NCI-H187 (cell line): ENCODE data around the gene TPM4.

ENCODE experiments used
- DNase-seq, 2 experiments: peaks; one replicate each; lab custom pipeline; 2025; lab: John Stamatoyannopoulos, UW

Gene TPM4

DNA sequence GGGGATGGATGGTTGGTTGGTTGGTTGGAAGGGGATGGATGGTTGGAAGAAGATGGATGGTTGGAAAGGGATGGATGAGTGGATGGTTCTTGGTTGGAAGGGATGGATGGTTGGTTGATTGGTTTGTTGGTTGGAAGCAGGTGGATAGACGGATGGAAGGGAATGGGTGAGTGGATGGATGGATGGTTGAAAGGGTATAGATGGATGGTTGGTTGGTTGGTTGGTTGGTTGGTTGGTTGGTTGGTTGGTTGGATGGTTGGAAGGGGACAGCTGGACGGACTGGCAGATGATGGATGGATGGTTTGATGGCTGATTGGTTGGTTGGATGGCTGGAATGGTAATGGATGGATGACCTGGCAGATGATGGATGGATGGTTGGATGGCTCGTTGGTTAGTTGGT, 55.4 kb downstream of the TPM4 start:
- no peak for DNase-seq

DNA sequence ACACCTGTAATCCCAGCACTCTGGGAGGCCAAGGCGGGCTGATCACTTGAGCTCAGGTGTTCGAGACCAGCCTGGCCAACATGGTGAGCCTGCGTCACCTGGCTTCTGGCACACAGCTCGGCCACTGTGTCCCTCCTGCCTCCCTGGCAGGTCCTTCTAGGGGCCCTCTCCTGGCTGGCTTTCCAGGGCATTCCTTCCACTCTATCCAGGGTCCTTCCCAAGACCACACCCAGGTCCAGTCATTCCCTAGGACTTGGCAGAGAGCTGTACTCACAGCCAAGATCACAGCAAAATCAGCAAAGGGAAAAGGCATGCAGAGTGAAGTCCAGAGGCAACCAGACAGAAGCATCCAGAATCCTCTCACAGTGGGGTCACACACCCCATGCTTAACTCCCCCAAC, 57.5 kb downstream of the TPM4 start:
- no peak for DNase-seq

DNA sequence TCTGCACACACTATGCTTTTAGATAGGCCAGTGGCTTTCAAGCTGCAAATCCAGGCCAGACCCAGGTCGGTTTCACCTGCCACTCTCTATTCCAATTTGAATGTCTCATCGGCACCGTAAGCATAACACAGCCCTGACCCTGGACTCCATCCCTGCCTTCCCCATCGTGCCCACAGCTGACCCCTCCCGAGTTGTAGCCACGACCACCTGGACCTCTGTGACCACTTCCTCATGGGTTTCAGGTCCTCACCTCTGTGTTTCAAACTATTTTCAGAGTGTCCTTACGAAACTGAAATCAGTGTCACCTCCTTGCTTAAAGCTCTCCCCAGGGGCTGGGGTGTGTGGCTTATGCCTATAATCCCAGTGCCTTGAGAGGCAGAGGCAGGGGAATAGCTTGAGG, 58.2 kb downstream of the TPM4 start:
- no peak for DNase-seq

GRCh38 chr19:16135430-16136127, 59.3 kb downstream of the TPM4 start:
- DNase-seq: no peak

- no peak for DNase-seq
These were observed 60.1 kb downstream of the TPM4 start for GRCh38 chr19:16136185-16136999.

- DNase-seq: no peak
These were observed 63.5 kb downstream of the TPM4 start for GRCh38 chr19:16139752-16140151.

GRCh38 chr19:16141043-16141442, 64.7 kb downstream of the TPM4 start:
- DNase-seq: no peak

- DNase-seq: no peak
These were observed 65.8 kb downstream of the TPM4 start for GRCh38 chr19:16142032-16142580.

GRCh38 chr19:16143399-16144215, 67.3 kb downstream of the TPM4 start, which contains the start of gene HSH2D:
Gene HSH2D (plus strand): TSS chr19:16143685. CDS start chr19:16148751, 5,066 bp downstream.
- no peak for DNase-seq

- DNase-seq: no peak
These were observed 67.9 kb downstream of the TPM4 start for GRCh38 chr19:16144216-16144581.

DNA sequence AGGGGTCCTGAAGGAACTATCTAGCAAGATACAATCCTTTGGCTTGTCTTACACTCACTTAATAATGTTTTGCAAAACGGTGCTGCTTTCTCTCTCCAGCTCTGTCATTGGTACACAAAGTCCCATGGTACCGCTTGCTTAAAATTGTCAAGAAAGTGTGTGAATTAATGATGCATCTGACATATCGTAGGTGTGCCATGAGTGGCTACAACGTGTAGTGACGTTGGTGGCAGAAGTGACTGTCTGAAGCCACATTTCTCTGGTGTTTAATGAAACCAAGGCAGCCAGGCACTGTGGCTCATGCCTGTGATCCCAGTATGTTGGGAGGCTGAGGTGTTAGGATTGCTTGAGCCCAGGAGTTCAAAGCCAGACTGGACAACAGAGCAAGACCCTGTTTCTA, 69.8 kb downstream of the TPM4 start:
- no peak for DNase-seq

DNA sequence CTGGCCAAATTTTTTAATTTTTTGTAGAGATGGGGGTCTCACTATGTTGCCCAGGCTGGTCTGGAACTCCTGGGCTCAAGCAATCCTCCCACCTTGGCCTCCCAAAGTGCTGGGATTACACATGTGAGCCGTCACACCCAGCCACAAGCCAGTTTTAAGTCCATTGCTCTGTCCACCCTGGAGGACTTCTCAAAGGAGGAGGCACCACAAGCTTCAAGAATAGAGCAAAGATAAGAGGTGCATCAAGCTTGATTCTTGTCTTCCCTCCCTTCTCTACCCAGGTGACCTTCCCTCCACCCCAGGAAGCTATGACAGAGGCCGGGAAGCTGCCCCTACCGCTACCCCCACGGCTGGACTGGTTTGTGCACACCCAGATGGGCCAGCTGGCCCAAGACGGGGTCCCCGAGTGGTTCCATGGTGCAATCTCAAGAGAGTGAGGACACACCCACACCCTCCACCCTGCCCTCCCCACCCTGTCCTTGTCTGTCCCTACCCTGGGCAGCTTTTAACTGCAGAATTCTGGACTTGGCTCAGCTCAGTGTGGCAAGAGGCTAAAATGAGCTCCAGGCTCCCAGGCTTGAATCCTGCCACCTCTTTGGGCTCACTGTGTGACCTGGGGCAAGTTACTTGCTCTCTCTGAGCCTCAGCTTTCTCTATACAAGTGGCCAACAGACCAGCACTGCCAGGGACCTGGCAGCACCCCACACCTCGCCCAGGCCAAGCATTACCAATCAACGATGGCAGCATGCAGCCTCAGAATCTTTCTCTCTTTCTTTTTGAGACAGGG, 72.3 kb downstream of the TPM4 start:
- no peak for DNase-seq
